MM.1S (cell line): Measurements from ENCODE around the gene KSR1.

Experiments
- CTCF ChIP-seq: fragments of 300-600 bp; sonication (generic); IDR thresholded peaks from 2 replicates; pipeline ENCODE4 v1.5.1; 2016; ENCODE audit warnings: antibody characterized with exemption, low read length, mixed read lengths
- EZH2 ChIP-seq: fragments of 300-600 bp; sonication (generic); optimal IDR thresholded peaks from 2 replicates; pipeline ENCODE3; 2017; ENCODE audit warnings: low read depth, mild to moderate bottlenecking, antibody characterized with exemption, low read length, mixed read lengths

GRCh38 chr17:27462714-27463113 lies 6.5 kb downstream of the KSR1 start:
- TF ChIP-seq CTCF = no peak
- no peak for TF ChIP-seq EZH2
